Body of pancreas (tissue), 4 donors: Measurements from ENCODE around the gene BNIP2.

Source experiments
- POLR2A ChIP-seq, 3 donors: fragments of 450-650 bp; IDR thresholded peaks; one replicate each; pipeline ENCODE4 v1.6.1; 2016; ENCODE audit warnings: antibody characterized with exemption in 3 of 3, mild to moderate bottlenecking in 2 of 3
- TF ChIP-seq, protein P1 (sequence below), 7 experiments: fragments of 450-650 bp in 4 of 7; fragments of 200-600 bp in 3 of 7; sonication (generic) in 3 of 7; IDR thresholded peaks; one replicate each; pipeline ENCODE4 v1.5.1; 2016 to 2019; ENCODE audit warnings: antibody characterized with exemption in 7 of 7

DNA sequence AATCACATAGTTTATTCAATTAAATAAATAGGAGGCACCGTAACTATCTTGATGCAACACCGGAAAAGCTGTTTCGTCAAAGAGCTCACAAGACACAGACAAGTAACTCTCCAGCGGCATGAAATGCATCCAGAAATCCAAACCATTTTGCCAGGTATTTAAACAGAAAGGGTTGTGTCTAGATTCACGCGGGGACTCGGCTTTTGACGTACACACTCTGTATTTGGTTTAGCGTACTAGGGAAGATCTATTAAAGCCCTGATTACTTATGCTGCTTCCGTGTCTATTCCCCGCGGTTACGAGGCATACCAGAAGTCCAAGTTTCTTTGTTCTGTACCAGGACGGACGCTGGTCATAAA, 718 bp downstream of the BNIP2 start:
- TF ChIP-seq, protein P1, sequence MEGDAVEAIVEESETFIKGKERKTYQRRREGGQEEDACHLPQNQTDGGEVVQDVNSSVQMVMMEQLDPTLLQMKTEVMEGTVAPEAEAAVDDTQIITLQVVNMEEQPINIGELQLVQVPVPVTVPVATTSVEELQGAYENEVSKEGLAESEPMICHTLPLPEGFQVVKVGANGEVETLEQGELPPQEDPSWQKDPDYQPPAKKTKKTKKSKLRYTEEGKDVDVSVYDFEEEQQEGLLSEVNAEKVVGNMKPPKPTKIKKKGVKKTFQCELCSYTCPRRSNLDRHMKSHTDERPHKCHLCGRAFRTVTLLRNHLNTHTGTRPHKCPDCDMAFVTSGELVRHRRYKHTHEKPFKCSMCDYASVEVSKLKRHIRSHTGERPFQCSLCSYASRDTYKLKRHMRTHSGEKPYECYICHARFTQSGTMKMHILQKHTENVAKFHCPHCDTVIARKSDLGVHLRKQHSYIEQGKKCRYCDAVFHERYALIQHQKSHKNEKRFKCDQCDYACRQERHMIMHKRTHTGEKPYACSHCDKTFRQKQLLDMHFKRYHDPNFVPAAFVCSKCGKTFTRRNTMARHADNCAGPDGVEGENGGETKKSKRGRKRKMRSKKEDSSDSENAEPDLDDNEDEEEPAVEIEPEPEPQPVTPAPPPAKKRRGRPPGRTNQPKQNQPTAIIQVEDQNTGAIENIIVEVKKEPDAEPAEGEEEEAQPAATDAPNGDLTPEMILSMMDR (IDR thresholded peaks at IDR 0.05) = no peak
- TF ChIP-seq POLR2A (IDR thresholded peaks at IDR 0.05) = no peak
